HCT116 (cell line): ENCODE measurements around the gene FANCD2.

Source experiments
- TF ChIP-seq, protein P1 (sequence below): IDR thresholded peaks from 2 replicates; pipeline ENCODE4 v1.6.1; 2012; ENCODE audit warnings: low read depth
- TF ChIP-seq, protein P2 (sequence below): IDR thresholded peaks from 2 replicates; pipeline ENCODE4 v1.6.1; 2012

DNA sequence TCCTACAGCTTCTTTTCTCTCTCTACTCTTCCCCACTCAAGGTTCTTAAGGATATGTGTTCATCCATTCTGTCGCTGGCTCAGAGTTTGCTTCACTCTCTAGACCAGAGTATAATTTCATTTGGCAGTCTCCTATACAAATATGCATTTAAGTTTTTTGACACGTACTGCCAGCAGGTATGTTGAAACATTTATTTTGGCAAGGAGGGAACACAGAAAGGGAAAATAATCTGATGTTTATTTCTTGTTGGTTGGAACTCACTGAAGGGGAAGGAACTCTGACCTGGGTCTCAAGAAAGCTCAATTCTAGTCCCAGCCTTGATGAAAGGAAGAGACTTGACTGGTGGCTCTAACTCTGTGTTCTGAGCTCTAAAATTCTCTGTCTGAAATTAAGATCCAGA is 21.6 kb downstream of the FANCD2 start:
- TF ChIP-seq, protein P1, sequence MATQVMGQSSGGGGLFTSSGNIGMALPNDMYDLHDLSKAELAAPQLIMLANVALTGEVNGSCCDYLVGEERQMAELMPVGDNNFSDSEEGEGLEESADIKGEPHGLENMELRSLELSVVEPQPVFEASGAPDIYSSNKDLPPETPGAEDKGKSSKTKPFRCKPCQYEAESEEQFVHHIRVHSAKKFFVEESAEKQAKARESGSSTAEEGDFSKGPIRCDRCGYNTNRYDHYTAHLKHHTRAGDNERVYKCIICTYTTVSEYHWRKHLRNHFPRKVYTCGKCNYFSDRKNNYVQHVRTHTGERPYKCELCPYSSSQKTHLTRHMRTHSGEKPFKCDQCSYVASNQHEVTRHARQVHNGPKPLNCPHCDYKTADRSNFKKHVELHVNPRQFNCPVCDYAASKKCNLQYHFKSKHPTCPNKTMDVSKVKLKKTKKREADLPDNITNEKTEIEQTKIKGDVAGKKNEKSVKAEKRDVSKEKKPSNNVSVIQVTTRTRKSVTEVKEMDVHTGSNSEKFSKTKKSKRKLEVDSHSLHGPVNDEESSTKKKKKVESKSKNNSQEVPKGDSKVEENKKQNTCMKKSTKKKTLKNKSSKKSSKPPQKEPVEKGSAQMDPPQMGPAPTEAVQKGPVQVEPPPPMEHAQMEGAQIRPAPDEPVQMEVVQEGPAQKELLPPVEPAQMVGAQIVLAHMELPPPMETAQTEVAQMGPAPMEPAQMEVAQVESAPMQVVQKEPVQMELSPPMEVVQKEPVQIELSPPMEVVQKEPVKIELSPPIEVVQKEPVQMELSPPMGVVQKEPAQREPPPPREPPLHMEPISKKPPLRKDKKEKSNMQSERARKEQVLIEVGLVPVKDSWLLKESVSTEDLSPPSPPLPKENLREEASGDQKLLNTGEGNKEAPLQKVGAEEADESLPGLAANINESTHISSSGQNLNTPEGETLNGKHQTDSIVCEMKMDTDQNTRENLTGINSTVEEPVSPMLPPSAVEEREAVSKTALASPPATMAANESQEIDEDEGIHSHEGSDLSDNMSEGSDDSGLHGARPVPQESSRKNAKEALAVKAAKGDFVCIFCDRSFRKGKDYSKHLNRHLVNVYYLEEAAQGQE: no peak
- TF ChIP-seq, protein P2, sequence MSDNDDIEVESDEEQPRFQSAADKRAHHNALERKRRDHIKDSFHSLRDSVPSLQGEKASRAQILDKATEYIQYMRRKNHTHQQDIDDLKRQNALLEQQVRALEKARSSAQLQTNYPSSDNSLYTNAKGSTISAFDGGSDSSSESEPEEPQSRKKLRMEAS: no peak
